ENCODE measurements around the gene ZKSCAN1. TPM values are rescaled to one million over a fixed set of nuclear protein-coding genes. Genes with fewer than 3 reads are reported as not detected.

ZKSCAN1 gene
- total RNA-seq, 1 experiment from 2014 or later: 61.2 TPM

- Histone ChIP-seq H3K36me3 (ENCODE audit: control insufficient read depth in 1 of 2, insufficient read depth in 2 of 2, low read length in 2 of 2) (peaks cover 71 to 72% of the 10 kb centered on the region in 2 experiments), H3K4me1 (ENCODE audit: control insufficient read depth in 1 of 2, insufficient read depth in 2 of 2, low read length in 2 of 2) (no peaks in the 10 kb centered on the region), H3K79me2 (ENCODE audit: insufficient read depth, low read length) (peaks cover 26% of the 10 kb centered on the region), H4K20me1 (ENCODE audit: insufficient read depth) (no peaks in the 10 kb centered on the region), H3K4me2 (ENCODE audit: low read length) (no peak overlapping the region), H3K4me3 (replicated peaks in 1 of 2; ENCODE audit: low read depth in 1 of 2, low read length in 2 of 2) (no peak overlapping the region), H3K27ac (ENCODE audit: low read depth, low read length) (no peak overlapping the region), H3K9me2 (ENCODE audit: insufficient read depth) (no peaks in the 10 kb centered on the region), H3K9ac (ENCODE audit: low read length) (no peak overlapping the region), H2AFZ (ENCODE audit: low read depth, low read length, poor library complexity, severe bottlenecking) (no peak overlapping the region), H3K27me3 (ENCODE audit: insufficient read depth, low read length) (no peaks in the 10 kb centered on the region), H3K9me3 (ENCODE audit: control insufficient read depth in 1 of 2, insufficient read depth in 1 of 2, low read depth in 1 of 2, low read length in 2 of 2) (peaks cover 22 to 29% of the 10 kb centered on the region in 2 experiments; a peak in 3 of 4 replicates)
- BruUV-seq (replicated peaks): no TSS peak
- ChIA-PET RAD21 (ENCODE audit: low non-redundant PET in 1 of 2, low total read pairs in 2 of 2, uncharacterized antibody in 2 of 2, unreplicated experiment in 2 of 2) (no interaction called here), POLR2A (no interaction called here), CTCF (no interaction called here)
- ATAC-seq (no peak), DNase-seq (ENCODE audit: low read depth, low spot score) (no peak)
- intact Hi-C loops (cut with micrococcal nuclease): no loop called here
- TF ChIP-seq RAD21 (IDR thresholded peaks at IDR 0.05; ENCODE audit: low read depth) (no peak), JUND (IDR thresholded peaks at IDR 0.05) (no peak), ZBTB33 (IDR thresholded peaks at IDR 0.05; ENCODE audit: extremely low read depth, insufficient replicate concordance, low read length) (no peak), EZH2 (IDR thresholded peaks at IDR 0.05) (no peak), EZH2phosphoT487 (IDR thresholded peaks at IDR 0.05; ENCODE audit: borderline replicate concordance) (no peak), ZNF274 (IDR thresholded peaks at IDR 0.05; ENCODE audit: low read depth, low read length) (no peak), ATF3 (IDR thresholded peaks at IDR 0.05) (no peak), FOSL1 (IDR thresholded peaks at IDR 0.05; ENCODE audit: low read depth) (no peak), YY1 (IDR thresholded peaks at IDR 0.05; ENCODE audit: extremely low read depth, insufficient replicate concordance, low read depth, low read length) (no peak), CBX3 (IDR thresholded peaks at IDR 0.05; ENCODE audit: low read depth) (no peak), SP1 (IDR thresholded peaks at IDR 0.05; ENCODE audit: low read depth) (no peak), POLR2A (IDR thresholded peaks at IDR 0.05; ENCODE audit: borderline replicate concordance, extremely low read depth, insufficient read depth, insufficient read length) (no peak), ZFX (IDR thresholded peaks at IDR 0.05) (no peak), SIN3A (IDR thresholded peaks at IDR 0.05; ENCODE audit: low read depth) (no peak), TCF7L2 (IDR thresholded peaks at IDR 0.05; ENCODE audit: borderline replicate concordance, extremely low read depth, insufficient read depth, insufficient read length) (no peak)
Observed at GRCh38 chr7:100072462-100072861, 57.1 kb downstream of the ZKSCAN1 start.
